ENCODE data around the gene CLINT1. TPM values are rescaled to one million over a fixed set of nuclear protein-coding genes. Genes with fewer than 3 reads are reported as not detected.

CLINT1 gene
- total and polyA plus RNA-seq, 2 of the 13 experiments (the other 11 are each of a cell fraction or from before 2014, with no cell fraction given), result 64.0 to 104 TPM

DNA sequence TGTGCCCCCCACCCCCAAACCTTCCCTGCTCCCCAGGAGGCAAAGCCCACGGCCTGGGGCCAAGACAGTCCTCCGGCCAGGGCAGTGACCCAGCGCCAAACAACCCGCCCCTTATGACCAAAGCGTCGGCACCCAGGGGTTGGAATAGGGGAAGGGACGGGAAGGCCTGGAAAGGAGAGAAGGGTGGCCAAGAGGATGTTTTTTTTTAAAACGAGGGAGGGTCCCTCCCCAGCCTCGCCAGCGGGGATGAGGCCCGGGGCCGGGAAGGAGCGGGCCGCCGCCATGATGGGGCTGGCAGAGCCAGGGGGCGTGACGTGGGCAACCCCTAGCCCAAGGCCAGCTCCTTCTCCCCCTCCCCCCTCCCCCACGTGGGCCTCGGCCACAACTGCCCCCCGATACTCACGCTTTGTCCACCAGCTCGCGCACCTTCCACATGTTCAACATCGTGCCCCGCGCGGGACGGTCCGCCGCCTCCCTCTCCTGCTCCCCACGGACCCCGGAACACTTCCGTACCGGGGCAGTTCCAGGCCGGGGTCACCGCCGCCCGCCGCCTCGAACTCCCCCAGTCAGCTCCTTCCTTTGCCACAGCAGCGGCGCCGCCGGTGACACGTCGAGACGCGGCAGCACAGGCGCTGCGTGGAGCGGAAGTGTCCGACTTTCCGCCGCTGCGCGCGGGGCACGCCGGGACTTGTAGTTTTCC, at the start of gene CLINT1 (continued):
- TF ChIP-seq, protein P1, sequence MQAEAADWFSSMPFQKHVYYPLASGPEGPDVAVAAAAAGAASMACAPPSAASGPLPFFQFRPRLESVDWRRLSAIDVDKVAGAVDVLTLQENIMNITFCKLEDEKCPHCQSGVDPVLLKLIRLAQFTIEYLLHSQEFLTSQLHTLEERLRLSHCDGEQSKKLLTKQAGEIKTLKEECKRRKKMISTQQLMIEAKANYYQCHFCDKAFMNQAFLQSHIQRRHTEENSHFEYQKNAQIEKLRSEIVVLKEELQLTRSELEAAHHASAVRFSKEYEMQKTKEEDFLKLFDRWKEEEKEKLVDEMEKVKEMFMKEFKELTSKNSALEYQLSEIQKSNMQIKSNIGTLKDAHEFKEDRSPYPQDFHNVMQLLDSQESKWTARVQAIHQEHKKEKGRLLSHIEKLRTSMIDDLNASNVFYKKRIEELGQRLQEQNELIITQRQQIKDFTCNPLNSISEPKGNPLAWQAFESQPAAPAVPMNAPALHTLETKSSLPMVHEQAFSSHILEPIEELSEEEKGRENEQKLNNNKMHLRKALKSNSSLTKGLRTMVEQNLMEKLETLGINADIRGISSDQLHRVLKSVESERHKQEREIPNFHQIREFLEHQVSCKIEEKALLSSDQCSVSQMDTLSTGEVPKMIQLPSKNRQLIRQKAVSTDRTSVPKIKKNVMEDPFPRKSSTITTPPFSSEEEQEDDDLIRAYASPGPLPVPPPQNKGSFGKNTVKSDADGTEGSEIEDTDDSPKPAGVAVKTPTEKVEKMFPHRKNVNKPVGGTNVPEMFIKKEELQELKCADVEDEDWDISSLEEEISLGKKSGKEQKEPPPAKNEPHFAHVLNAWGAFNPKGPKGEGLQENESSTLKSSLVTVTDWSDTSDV (CRISPR knock-in tag; IDR thresholded peaks at IDR 0.05), result no peak
- peak; percentile 86 for TF ChIP-seq NR2C2 (CRISPR knock-in tag; IDR thresholded peaks at IDR 0.05; ENCODE audit: borderline replicate concordance)
- TF ChIP-seq, protein P2, sequence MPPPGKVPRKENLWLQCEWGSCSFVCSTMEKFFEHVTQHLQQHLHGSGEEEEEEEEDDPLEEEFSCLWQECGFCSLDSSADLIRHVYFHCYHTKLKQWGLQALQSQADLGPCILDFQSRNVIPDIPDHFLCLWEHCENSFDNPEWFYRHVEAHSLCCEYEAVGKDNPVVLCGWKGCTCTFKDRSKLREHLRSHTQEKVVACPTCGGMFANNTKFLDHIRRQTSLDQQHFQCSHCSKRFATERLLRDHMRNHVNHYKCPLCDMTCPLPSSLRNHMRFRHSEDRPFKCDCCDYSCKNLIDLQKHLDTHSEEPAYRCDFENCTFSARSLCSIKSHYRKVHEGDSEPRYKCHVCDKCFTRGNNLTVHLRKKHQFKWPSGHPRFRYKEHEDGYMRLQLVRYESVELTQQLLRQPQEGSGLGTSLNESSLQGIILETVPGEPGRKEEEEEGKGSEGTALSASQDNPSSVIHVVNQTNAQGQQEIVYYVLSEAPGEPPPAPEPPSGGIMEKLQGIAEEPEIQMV (CRISPR knock-in tag; IDR thresholded peaks at IDR 0.05; ENCODE audit: low read depth), result no peak
- no peak for TF ChIP-seq ZNF317 (CRISPR knock-in tag; IDR thresholded peaks at IDR 0.05)
- TF ChIP-seq ZFY (CRISPR knock-in tag; IDR thresholded peaks at IDR 0.05), result peak; percentile 86
- TF ChIP-seq, protein P3, sequence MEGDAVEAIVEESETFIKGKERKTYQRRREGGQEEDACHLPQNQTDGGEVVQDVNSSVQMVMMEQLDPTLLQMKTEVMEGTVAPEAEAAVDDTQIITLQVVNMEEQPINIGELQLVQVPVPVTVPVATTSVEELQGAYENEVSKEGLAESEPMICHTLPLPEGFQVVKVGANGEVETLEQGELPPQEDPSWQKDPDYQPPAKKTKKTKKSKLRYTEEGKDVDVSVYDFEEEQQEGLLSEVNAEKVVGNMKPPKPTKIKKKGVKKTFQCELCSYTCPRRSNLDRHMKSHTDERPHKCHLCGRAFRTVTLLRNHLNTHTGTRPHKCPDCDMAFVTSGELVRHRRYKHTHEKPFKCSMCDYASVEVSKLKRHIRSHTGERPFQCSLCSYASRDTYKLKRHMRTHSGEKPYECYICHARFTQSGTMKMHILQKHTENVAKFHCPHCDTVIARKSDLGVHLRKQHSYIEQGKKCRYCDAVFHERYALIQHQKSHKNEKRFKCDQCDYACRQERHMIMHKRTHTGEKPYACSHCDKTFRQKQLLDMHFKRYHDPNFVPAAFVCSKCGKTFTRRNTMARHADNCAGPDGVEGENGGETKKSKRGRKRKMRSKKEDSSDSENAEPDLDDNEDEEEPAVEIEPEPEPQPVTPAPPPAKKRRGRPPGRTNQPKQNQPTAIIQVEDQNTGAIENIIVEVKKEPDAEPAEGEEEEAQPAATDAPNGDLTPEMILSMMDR (CRISPR knock-in tag; IDR thresholded peaks at IDR 0.05), result 0 out of 2 replicates have a peak, but pooled peaks have one; percentile 25
- peak; percentile 94 for TF ChIP-seq RBFOX2 (IDR thresholded peaks at IDR 0.05; ENCODE audit: low read depth, low read length)
- peak; percentile 54 to 81 for TF ChIP-seq POLR2A (IDR thresholded peaks at IDR 0.05; ENCODE audit: insufficient read depth in 1 of 2, low read depth in 2 of 2, low read length in 2 of 2)
- TF ChIP-seq ZNF724P (CRISPR knock-in tag; IDR thresholded peaks at IDR 0.05; ENCODE audit: borderline replicate concordance), result no peak
- no peak; the same call in 1 of the 2 replicates for TF ChIP-seq CBX5 (CRISPR knock-in tag; IDR thresholded peaks at IDR 0.05; ENCODE audit: borderline replicate concordance)
- no peak for TF ChIP-seq NCOA1 (CRISPR knock-in tag; IDR thresholded peaks at IDR 0.05)
- TF ChIP-seq ZBTB7A (CRISPR knock-in tag; IDR thresholded peaks at IDR 0.05), result no peak; the same call in 1 of the 2 replicates
- no peak for TF ChIP-seq U2AF2 (IDR thresholded peaks at IDR 0.05; ENCODE audit: low read depth, low read length)
- TF ChIP-seq, protein P4, sequence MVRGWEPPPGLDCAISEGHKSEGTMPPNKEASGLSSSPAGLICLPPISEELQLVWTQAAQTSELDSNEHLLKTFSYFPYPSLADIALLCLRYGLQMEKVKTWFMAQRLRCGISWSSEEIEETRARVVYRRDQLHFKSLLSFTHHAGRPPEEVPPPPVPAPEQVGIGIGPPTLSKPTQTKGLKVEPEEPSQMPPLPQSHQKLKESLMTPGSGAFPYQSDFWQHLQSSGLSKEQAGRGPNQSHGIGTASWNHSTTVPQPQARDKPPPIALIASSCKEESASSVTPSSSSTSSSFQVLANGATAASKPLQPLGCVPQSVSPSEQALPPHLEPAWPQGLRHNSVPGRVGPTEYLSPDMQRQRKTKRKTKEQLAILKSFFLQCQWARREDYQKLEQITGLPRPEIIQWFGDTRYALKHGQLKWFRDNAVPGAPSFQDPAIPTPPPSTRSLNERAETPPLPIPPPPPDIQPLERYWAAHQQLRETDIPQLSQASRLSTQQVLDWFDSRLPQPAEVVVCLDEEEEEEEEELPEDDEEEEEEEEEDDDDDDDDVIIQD (CRISPR knock-in tag; IDR thresholded peaks at IDR 0.05; ENCODE audit: low read depth), result no peak
- TF ChIP-seq ZNF124 (CRISPR knock-in tag; IDR thresholded peaks at IDR 0.05), result 0 out of 2 replicates have a peak, but pooled peaks have one; percentile 35
- TF ChIP-seq, protein P5, sequence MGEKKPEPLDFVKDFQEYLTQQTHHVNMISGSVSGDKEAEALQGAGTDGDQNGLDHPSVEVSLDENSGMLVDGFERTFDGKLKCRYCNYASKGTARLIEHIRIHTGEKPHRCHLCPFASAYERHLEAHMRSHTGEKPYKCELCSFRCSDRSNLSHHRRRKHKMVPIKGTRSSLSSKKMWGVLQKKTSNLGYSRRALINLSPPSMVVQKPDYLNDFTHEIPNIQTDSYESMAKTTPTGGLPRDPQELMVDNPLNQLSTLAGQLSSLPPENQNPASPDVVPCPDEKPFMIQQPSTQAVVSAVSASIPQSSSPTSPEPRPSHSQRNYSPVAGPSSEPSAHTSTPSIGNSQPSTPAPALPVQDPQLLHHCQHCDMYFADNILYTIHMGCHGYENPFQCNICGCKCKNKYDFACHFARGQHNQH (CRISPR knock-in tag; IDR thresholded peaks at IDR 0.05), result 0 out of 2 replicates have a peak, but pooled peaks have one; percentile 45
- no peak for TF ChIP-seq AKAP8 (CRISPR knock-in tag; IDR thresholded peaks at IDR 0.05)
- no peak for TF ChIP-seq ZNF256 (CRISPR knock-in tag; conservative IDR thresholded peaks at IDR 0.05)
- TF ChIP-seq ZSCAN12 (CRISPR knock-in tag; IDR thresholded peaks at IDR 0.05), result no peak
- peak; percentile 32; the same call in 1 of the 2 replicates for TF ChIP-seq RXRB (CRISPR knock-in tag; IDR thresholded peaks at IDR 0.05; ENCODE audit: borderline replicate concordance)
- TF ChIP-seq TBX2 (CRISPR knock-in tag; IDR thresholded peaks at IDR 0.05; ENCODE audit: borderline replicate concordance), result peak; percentile 68; the same call in 1 of the 2 replicates

Data from HepG2 (cell line).